T follicular helper cell (primary cell): ENCODE data around the gene PLPPR2.
A peak's percentile ranks its signal among the peaks of the same experiment; 100 is the strongest.
"Not testable (repeated sequence)": the region's sequence is repeated elsewhere in the genome, so short reads cannot be mapped to it uniquely, and the experiment has no call there.

Experiments
- DNase-seq: peaks from one replicate; pipeline ENCODE4 v3.0.0-alpha.2; 2020; ENCODE audit warnings: low read depth
- total RNA-seq, 2 experiments: gene quantifications; one replicate each; lab custom pipeline; 2026; lab: John Stamatoyannopoulos, UW

The PLPPR2 gene, protein sequence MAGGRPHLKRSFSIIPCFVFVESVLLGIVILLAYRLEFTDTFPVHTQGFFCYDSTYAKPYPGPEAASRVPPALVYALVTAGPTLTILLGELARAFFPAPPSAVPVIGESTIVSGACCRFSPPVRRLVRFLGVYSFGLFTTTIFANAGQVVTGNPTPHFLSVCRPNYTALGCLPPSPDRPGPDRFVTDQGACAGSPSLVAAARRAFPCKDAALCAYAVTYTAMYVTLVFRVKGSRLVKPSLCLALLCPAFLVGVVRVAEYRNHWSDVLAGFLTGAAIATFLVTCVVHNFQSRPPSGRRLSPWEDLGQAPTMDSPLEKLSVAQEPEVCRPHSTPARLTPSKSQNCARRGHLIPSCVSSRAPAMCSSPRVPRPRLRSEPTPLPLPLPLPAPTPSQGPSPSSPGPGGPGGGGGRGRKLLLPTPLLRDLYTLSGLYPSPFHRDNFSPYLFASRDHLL
- total RNA-seq: 1.8 to 5.5 reads per million in 2 experiments

GRCh38 chr19:11355160-11356073, at the start of gene PLPPR2:
TSS of gene PLPPR2 (plus strand) at chr19:11355432. CDS start at chr19:11357674, 2,242 bp downstream.
- peak; percentile 78 for DNase-seq

GRCh38 chr19:11306337-11306736, 48.9 kb upstream of the PLPPR2 start:
- no peak for DNase-seq

DNA sequence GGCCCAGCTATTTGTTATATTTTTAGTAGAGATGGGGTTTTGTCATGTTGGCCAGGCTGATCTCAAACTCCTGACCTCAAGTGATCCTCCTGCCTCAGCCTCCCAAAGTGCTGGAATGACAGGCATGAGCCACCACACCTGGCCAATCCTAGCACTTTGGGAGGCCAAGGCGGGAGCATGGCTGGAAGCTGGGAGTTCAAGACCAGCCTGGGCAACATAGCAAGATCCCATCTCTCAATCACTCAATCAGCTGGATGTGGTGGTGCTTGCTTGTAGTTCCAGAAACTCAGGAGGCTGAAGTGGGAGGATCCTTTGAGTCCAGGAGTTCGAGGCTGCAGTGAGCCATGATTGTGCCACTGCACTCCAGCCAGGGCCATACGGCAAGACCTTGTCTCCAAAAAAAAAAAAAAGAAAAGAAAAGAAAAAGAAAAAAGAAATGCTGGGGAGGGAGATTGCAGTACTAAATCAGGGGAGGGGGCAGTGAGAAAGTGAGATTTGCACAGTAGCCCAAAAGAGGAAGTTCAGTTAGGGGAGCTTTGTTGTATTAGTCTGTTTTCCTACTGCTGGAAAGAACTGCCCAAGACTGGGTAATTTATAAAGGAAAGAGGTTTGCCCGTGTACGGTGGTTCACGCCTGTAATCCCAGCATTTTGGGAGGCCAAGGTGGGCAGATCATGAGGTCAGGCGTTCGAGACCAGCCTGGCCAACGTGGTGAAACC, 34.8 kb upstream of the PLPPR2 start:
- not testable (repeated sequence) for DNase-seq

- no peak for DNase-seq
These were observed 33.8 kb upstream of the PLPPR2 start for GRCh38 chr19:11321191-11322126.

DNA sequence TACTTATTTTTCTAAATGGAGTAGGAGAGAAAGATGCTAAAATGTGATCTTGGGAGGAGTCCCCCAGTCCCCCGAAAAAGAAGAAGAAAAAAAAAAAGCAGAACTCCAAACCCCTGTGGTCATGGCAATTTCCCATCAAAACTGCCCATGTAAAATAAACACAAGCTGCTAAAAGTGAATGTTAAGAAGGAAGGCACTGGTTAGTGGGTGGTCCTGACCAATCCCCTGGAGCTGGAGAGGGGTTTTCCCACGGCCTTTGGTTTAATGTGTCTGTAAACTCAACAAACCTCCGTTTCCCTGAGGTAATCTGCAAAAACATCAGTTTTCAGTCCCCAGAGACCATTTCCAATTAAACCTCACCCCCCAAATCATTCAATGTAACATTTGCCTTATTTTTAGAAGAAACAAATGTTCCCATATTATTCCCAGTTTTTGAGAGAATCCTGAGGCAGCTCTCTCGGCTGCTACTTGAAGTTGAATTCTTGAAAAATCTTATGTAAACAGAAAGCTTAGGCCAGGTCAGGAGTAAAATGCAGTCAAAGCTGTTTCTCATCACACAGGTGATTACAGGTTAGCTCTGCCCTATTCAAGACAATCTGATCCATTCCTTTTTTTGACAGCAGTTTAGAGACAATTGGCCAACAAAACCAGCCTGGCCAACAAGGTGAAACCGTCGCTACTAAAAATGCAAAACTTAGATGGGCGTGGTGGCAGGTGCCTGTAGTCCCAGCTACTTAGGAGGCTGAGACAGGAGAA, 32.8 kb upstream of the PLPPR2 start:
- no peak for DNase-seq

DNA sequence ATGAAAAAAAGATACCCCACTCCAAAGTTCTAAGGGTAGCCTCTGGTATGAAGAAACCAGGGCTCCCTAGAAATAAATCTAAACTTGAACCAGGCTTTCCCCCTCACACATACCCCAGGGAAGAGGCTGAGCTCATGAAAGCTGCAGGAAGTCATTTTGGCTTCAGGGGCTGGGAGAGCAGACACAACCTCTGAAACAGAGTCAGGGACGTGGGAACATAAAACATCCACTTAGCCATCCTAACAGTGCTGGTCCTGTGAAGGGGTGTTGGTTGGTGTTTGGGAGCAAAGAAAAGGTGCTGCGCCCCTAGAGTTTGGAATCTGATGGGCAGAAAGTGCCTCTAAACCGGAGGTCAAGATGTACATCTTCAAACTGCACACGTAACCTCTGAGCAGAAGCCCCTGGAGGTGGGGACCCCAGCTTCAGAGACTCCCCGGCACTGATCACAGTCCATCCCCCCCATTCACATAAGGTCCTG, 31.6 kb upstream of the PLPPR2 start:
- DNase-seq: no peak

DNA sequence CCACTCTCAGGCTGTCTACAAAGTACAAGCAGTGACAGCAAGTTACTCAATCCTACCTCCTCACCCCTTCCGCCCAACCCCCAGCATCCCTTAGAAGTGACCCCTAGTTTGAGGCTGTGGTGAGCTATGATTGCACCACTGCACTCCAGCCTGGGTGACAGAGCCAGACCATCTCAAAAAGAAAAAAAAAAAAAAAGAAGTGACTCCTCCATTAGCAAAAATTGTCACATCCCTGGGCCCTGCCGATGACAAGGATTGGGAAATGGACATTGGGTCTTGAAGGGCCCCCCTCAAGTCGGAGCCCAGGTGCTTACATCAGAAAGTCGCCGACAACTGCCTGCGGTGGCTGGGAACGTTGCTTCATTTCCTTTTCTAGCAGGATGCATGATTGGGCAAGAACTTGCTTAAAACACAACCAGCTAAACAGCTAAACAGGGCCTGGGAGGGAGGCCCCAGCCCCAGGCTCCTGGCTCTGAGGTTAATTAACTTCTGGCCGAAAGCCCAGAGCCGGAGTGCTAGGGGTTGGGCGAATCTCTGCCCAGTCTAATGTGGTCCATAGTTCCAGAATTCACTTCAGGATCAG, 31.1 kb upstream of the PLPPR2 start:
- DNase-seq: no peak

GRCh38 chr19:11324748-11325389, 30.4 kb upstream of the PLPPR2 start:
- DNase-seq: no peak

DNA sequence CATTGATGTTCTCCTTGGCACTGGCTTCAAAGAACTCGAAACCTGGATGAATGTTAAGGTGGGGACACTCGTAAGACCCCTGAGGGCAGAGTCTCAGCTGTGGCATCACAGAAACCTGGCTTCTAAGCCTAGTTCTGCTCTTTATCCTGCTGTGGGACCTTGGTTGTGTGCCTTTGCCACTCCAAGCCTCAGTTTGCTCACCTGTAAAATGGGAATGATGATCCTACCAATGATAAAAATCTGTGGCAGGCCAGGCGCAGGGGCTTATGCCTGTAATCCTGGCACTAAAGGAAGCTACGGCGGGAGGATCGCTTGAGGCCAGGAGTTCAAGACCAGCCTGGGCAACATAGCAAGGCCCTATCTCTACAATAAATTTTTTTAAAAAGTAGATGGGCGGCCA, 29.7 kb upstream of the PLPPR2 start:
- DNase-seq: no peak

DNA sequence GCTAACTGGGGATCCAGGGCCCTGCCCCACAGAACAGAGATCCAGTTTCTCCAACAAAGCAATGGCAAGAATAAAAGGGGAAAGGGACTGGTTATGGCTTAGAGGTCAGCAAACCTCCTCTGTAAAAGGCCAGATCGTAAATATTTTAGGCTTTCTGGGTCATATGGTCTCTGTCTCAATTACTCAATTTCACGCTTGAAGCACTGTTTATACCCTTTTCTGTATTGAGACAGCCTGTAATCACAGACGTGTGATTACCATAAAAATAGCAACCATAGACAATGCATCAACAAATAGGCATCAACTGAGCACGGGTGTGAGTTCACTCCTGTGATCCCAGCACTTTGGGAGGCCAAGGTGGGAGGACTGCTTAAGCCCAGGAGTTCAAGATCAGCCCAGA, 25.1 kb upstream of the PLPPR2 start:
- no peak for DNase-seq

DNA sequence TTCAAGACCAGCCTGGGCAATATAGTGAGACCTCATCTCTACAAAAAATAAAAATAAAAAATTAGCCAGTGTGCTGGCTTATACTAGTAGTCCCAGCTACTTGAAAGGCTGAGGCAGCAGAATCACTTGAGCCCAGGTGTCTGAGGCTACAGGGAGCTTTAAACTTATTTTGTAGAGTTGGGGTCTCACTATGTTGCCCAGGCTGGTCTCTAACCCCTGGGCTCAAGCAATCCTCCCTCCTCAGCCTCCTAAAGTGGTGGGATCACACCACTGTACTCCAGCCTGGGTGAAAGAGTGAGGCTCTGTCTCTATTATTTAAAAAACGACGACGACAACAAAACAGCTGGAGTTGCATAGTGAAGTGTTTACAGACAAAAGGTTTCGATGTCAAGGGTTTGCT, 23.7 kb upstream of the PLPPR2 start:
- DNase-seq: no peak

DNA sequence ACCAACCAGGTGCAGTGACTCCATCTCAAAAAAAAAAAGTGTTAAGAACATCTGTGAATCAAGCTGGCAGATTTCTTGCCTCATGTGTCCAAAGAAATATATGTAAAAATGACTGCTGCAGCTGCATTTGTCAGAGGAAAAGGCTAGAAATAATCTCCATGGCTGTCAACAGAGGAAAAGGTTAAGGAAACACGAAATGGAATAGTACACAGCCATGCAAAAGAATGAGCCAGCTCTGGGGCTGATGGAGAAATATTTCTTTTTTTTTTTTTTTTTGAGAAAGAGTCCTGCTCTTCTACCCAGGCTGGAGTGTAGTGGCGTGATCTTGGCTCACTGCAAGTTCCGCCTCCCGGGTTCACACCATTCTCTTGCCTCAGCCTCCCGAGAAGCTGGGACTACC, 22.4 kb upstream of the PLPPR2 start:
- no peak for DNase-seq

- not testable (repeated sequence) for DNase-seq
These were observed 21.4 kb upstream of the PLPPR2 start for GRCh38 chr19:11333838-11334237.

DNA sequence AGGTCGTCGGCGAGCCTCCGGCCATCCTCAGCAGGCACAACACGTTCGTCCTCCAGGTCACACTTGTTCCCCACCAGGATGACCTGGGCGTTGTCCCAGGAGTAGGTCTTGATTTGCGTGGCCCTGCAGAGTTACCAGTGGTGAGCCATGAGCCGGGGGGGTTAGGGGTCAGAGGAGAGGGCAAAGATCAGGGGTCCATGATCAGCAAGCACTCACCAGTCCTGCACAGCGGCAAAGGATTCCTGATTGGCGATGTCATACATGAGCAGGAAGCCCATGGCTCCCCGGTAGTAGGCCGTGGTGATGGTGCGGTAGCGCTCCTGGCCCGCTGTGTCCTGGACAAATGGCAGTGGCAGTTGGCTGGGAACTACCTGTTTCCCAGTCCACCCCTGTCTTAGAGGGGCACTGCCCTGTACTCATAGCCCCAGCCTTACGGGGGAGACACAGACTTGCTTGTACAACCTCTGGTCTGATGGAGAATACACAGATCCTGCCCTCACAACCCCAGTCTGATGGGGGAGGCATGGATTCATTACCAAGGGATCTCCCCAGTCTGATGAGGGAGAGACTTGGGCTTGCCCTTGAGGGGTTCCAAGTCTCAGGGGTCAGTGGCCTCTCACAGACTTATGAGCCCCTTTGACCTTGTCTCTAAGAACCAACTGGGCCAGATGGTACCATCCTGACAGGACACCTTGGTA, 19.6 kb upstream of the PLPPR2 start:
- no peak for DNase-seq

- no peak for DNase-seq
These were observed 18.2 kb upstream of the PLPPR2 start for GRCh38 chr19:11337080-11337479.

GRCh38 chr19:11338121-11338520, 17.1 kb upstream of the PLPPR2 start:
- DNase-seq: no peak

DNA sequence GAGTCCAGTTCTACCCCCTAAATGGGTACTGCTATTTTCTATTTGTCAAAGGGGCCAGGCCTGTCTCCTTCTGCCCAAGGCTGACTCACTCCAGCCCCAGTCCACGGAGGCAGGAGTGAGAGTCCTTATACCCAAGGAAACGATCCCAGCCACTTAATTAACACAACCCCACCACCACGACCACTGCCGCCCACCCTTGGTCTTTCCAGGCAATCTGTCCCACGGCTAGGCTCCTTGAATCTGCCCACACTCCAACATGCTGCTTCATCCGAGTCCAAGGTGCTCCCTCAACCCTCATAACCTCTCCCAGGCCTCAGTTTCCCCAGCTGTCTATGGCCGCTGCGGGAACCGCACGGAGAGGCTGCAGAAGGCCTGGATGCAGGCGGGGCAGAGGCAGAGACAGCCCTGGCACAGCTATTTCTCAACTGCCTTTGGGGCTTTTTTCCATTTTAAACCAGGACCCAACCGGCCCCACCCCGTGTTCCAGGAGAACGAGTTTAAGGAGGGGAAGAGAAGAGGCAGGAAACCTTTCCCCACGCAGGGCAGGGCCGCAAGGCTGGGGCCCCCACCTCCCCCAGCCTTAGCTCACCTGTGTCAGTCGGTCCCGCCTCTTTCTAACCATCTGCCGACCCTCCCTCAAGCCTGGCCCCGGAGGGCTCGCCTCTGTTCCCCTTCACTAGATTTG, 16.5 kb upstream of the PLPPR2 start:
- DNase-seq: no peak
